ENCODE results near the gene DLGAP4. TPM values are rescaled to one million over a fixed set of nuclear protein-coding genes. Genes with fewer than 3 reads are reported as not detected.

Gene DLGAP4
- total RNA-seq, 2 donors from 2014 or later, result 33.9 to 45.4 TPM

DNA sequence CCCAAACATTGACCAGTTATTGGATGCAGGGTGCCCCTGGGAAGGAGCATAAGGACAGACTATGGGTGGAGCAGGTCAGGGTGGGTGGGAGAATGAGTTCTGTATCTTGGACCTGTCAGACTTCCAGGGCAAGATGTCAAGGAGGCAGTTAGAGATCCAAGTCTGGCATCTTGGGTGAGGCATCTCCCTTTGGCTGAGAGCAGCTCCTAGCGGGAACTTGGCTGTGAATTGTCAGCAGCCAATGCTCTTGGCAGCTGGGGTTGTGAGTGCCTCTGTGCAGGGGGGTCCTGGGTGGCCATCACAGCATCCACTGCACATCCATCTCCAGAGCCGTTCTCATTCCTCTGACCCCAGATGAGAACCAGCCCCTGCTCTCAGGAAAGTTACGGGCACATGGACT, 118.2 kb downstream of the DLGAP4 start:
- Mint-ChIP-seq H3K27ac (no peak overlapping the region), H3K4me3 (no peak overlapping the region), H3K36me3 (ENCODE audit: low read depth) (peaks cover 3% of the 10 kb centered on the region), H3K4me1 (peaks cover 3% of the 10 kb centered on the region), H3K27me3 (peaks cover 42% of the 10 kb centered on the region)
- H3K9me3 ChIP-seq (ENCODE audit: control insufficient read depth, low read length, poor library complexity, severe bottlenecking), result no peaks in the 10 kb centered on the region
- DNase-seq (no peak), ATAC-seq (no peak)

- ATAC-seq (no peak), DNase-seq (no peak)
- peaks cover 38% of the 10 kb centered on the region for H3K27me3 Mint-ChIP-seq
- no peak overlapping the region for H3K4me3 Mint-ChIP-seq
- no peak overlapping the region for H3K27ac Mint-ChIP-seq
- peaks cover 3% of the 10 kb centered on the region for H3K4me1 Mint-ChIP-seq
- H3K36me3 Mint-ChIP-seq (ENCODE audit: low read depth), result peaks cover 3% of the 10 kb centered on the region
- no peaks in the 10 kb centered on the region for H3K9me3 ChIP-seq (ENCODE audit: control insufficient read depth, low read length, poor library complexity, severe bottlenecking)
These were observed 119.0 kb downstream of the DLGAP4 start for GRCh38 chr20:36425166-36425565.

GRCh38 chr20:36431604-36432003, 125.5 kb downstream of the DLGAP4 start:
- Mint-ChIP-seq H3K4me3 (no peak overlapping the region), H3K4me1 (peaks cover 4% of the 10 kb centered on the region), H3K36me3 (ENCODE audit: low read depth) (no peaks in the 10 kb centered on the region), H3K27ac (no peak overlapping the region), H3K27me3 (peaks cover 6% of the 10 kb centered on the region)
- DNase-seq, result no peak
- H3K9me3 ChIP-seq (ENCODE audit: control insufficient read depth, low read length, poor library complexity, severe bottlenecking), result no peaks in the 10 kb centered on the region
- ATAC-seq, result no peak

GRCh38 chr20:36432096-36432495, 126.0 kb downstream of the DLGAP4 start:
- H3K36me3 Mint-ChIP-seq (ENCODE audit: low read depth), result no peaks in the 10 kb centered on the region
- no peak for DNase-seq
- H3K4me1 Mint-ChIP-seq, result peaks cover 6% of the 10 kb centered on the region
- ATAC-seq, result no peak
- H3K9me3 ChIP-seq (ENCODE audit: control insufficient read depth, low read length, poor library complexity, severe bottlenecking), result no peaks in the 10 kb centered on the region
- H3K27ac Mint-ChIP-seq, result no peak overlapping the region
- H3K4me3 Mint-ChIP-seq, result no peak overlapping the region
- H3K27me3 Mint-ChIP-seq, result peaks cover 5% of the 10 kb centered on the region

GRCh38 chr20:36434383-36434782, 128.2 kb downstream of the DLGAP4 start:
- H3K4me3 Mint-ChIP-seq, result peak overlapping the region; percentile 63
- H3K9me3 ChIP-seq (ENCODE audit: control insufficient read depth, low read length, poor library complexity, severe bottlenecking), result no peaks in the 10 kb centered on the region
- no peak overlapping the region for H3K27ac Mint-ChIP-seq
- H3K4me1 Mint-ChIP-seq, result peaks cover 6% of the 10 kb centered on the region
- no peaks in the 10 kb centered on the region for H3K36me3 Mint-ChIP-seq (ENCODE audit: low read depth)
- no peak for DNase-seq
- peaks cover 9% of the 10 kb centered on the region for H3K27me3 Mint-ChIP-seq
- no peak for ATAC-seq

DNA sequence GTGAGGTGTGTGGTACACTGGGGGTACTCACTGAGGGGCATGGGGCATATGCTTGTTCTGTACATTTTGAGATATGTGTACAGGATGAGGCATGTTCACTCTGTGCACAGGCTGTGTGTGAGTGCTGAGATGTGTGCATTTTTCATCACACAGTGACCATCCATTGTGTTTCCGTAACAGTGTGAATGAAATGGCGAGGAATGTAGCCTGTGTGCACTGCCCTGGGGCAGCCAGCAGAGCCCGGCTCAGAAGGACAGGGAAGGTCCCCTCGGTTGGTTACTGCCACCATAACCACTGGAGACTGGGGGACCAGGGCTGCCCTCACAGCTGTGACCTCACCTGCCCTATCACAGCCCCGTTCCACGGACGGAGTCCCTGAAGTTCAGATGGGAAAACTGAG, 129.0 kb downstream of the DLGAP4 start:
- DNase-seq (no peak), ATAC-seq (no peak)
- no peak overlapping the region for H3K4me3 Mint-ChIP-seq
- no peaks in the 10 kb centered on the region for H3K9me3 ChIP-seq (ENCODE audit: control insufficient read depth, low read length, poor library complexity, severe bottlenecking)
- peaks cover 6% of the 10 kb centered on the region for H3K4me1 Mint-ChIP-seq
- H3K27ac Mint-ChIP-seq, result no peak overlapping the region
- no peaks in the 10 kb centered on the region for H3K36me3 Mint-ChIP-seq (ENCODE audit: low read depth)
- H3K27me3 Mint-ChIP-seq, result peaks cover 9% of the 10 kb centered on the region

DNA sequence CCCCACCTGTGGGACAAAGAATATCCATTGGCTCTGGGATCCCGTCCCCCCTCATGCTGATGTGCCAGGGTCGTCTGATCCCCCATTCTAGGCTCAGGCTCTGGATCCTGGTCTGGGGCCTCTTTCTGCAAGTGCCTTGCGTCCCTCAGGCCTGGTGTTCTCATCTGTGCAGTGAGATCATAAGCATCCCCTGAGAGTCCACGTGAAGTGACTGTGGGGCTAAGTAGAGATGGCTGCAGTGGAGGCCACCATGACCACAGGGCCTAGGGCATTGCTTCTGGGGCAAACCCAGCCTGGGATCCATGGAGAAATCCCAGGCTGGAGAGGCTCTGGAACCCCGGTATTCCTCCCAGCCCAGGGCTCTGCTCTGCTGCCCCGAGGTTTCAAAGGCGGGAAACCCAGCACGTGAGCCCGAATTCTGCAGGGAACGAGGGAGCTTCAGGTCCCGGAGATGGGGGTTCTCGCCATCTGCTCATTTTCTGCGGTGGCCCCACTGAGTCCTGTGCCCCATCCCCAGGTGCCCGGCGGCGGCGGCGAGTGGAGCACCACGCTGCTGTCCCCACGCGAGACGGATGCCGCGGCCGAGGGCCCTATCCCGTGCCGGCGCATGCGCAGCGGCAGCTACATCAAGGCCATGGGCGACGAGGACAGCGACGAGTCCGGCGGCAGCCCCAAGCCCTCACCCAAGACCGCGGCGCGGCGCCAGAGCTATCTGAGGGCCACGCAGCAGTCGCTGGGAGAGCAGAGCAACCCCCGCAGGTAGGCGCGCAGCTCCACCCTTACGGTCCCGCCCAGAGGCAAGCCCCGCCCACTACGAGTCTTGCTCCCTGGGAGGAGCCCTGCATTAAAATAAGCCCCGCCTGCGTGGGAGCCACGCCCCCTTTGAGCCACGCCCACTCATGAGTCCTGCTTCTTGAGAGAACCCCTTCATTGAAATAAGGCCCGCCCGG, 129.7 kb downstream of the DLGAP4 start:
- DNase-seq (peak; percentile 72 to 79 (median 78)), ATAC-seq (peak; percentile 96)
- H3K9me3 ChIP-seq (ENCODE audit: control insufficient read depth, low read length, poor library complexity, severe bottlenecking), result no peaks in the 10 kb centered on the region
- Mint-ChIP-seq H3K4me3 (peak overlapping the region; percentile 55), H3K36me3 (ENCODE audit: low read depth) (no peaks in the 10 kb centered on the region), H3K4me1 (peaks cover 6% of the 10 kb centered on the region), H3K27ac (no peak overlapping the region), H3K27me3 (peaks cover 9% of the 10 kb centered on the region)

DNA sequence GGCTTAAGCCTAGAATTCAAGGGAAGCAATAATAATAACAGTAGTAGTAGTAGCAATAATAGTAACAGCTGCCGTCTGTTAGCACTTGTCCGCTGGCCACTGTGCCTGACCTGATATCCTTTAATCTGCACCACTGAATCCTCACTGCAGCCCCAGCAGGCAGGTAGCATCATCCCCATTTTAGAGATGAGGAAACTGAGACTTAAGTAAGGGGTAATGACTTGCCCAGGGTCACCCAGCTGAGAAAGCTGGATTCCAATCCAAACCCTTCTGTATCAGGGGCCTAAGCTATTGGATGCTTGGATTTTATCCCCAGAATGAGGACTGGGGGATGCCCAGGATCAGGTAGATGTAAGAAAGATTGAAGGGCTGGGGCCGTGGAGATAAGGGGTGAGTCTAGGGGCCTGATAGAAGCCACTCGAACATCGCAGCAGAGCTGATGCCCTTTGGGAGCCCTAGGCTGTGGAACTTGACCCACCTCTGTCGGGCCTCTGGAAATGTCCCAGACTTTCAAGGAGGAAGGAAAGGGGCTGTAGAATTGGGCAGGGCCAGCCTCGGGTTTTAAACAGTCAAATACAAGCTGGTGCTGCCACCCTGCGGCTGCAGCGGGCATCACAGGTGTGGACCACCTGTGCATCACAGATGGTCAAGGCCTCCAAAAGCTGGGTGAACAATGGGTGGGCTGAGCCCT, 133.0 kb downstream of the DLGAP4 start:
- no peak overlapping the region for H3K4me3 Mint-ChIP-seq
- ATAC-seq, result peak; percentile 51
- no peaks in the 10 kb centered on the region for H3K9me3 ChIP-seq (ENCODE audit: control insufficient read depth, low read length, poor library complexity, severe bottlenecking)
- peaks cover 2% of the 10 kb centered on the region for H3K36me3 Mint-ChIP-seq (ENCODE audit: low read depth)
- H3K27ac Mint-ChIP-seq, result no peak overlapping the region
- peaks cover 9% of the 10 kb centered on the region for H3K4me1 Mint-ChIP-seq
- H3K27me3 Mint-ChIP-seq, result peaks cover 25% of the 10 kb centered on the region
- DNase-seq, result peak; percentile 33 to 54 (median 44)

DNA sequence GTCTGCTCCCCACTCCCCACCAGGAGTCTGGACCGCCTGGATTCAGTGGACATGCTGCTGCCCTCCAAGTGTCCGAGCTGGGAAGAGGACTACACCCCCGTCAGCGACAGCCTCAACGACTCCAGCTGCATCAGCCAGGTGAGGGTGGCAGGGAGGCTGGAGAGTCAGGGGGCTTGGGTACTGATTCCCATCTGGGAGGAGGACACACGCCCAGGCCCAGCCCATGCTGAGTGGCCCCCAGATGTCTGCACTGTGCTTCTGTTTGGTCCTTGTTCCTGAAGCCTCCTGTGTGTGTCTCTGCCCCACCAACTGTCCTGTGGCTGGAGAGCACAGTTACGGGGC, 133.6 kb downstream of the DLGAP4 start:
- Mint-ChIP-seq H3K27me3 (peaks cover 25% of the 10 kb centered on the region), H3K4me1 (peaks cover 7% of the 10 kb centered on the region)

GRCh38 chr20:36440370-36441026, 134.4 kb downstream of the DLGAP4 start:
- Mint-ChIP-seq H3K27ac (peak overlapping the region; percentile 82), H3K4me3 (no peak overlapping the region), H3K27me3 (peaks cover 26% of the 10 kb centered on the region), H3K36me3 (ENCODE audit: low read depth) (peaks cover 2% of the 10 kb centered on the region), H3K4me1 (peaks cover 7% of the 10 kb centered on the region)
- no peaks in the 10 kb centered on the region for H3K9me3 ChIP-seq (ENCODE audit: control insufficient read depth, low read length, poor library complexity, severe bottlenecking)
- no peak for DNase-seq
- no peak for ATAC-seq

More for the DNA sequence above, 133.6 kb downstream of the DLGAP4 start:
- no peak overlapping the region for H3K27ac Mint-ChIP-seq
- ATAC-seq, result no peak
- H3K4me3 Mint-ChIP-seq, result no peak overlapping the region
- H3K36me3 Mint-ChIP-seq (ENCODE audit: low read depth), result peaks cover 2% of the 10 kb centered on the region
- no peak for DNase-seq
- no peaks in the 10 kb centered on the region for H3K9me3 ChIP-seq (ENCODE audit: control insufficient read depth, low read length, poor library complexity, severe bottlenecking)

GRCh38 chr20:36441027-36441414, 134.9 kb downstream of the DLGAP4 start:
- no peak for DNase-seq
- Mint-ChIP-seq H3K36me3 (ENCODE audit: low read depth) (peaks cover 2% of the 10 kb centered on the region), H3K4me1 (peaks cover 6% of the 10 kb centered on the region), H3K4me3 (no peak overlapping the region), H3K27ac (peak overlapping the region; percentile 82), H3K27me3 (peaks cover 30% of the 10 kb centered on the region)
- ATAC-seq, result no peak
- no peaks in the 10 kb centered on the region for H3K9me3 ChIP-seq (ENCODE audit: control insufficient read depth, low read length, poor library complexity, severe bottlenecking)

- Mint-ChIP-seq H3K4me1 (peaks cover 6% of the 10 kb centered on the region), H3K27me3 (peaks cover 30% of the 10 kb centered on the region), H3K27ac (peak overlapping the region; percentile 82), H3K4me3 (no peak overlapping the region), H3K36me3 (ENCODE audit: low read depth) (peaks cover 2% of the 10 kb centered on the region)
- ATAC-seq (no peak), DNase-seq (no peak)
- H3K9me3 ChIP-seq (ENCODE audit: control insufficient read depth, low read length, poor library complexity, severe bottlenecking), result no peaks in the 10 kb centered on the region
These were observed 135.3 kb downstream of the DLGAP4 start for GRCh38 chr20:36441416-36441815.

DNA sequence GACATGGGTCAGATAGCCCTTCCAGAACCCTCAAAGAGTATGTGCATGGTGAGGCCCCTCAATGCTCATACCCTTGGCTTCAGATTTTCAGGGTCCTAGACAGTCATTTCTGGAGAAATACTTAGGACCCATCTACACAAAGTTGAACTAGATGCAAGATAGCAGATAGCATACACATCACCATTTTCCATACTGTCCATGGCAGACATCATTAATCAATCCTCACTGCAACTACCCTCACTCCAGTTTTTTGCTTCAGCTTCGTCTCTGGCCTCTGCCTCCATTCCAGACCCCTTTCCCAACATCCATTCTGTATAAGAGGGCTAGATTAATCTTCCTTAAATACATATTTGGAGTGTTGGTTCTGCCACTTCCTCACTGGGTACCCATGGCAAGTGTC, 139.7 kb downstream of the DLGAP4 start:
- H3K4me3 Mint-ChIP-seq, result no peak overlapping the region
- no peak for ATAC-seq
- no peak for DNase-seq
- H3K27ac Mint-ChIP-seq, result no peak overlapping the region
- peaks cover 21% of the 10 kb centered on the region for H3K27me3 Mint-ChIP-seq
- H3K9me3 ChIP-seq (ENCODE audit: control insufficient read depth, low read length, poor library complexity, severe bottlenecking), result no peaks in the 10 kb centered on the region
- peaks cover 2% of the 10 kb centered on the region for H3K36me3 Mint-ChIP-seq (ENCODE audit: low read depth)
- H3K4me1 Mint-ChIP-seq, result peaks cover 3% of the 10 kb centered on the region
